Keratinocyte (primary cell): ENCODE results near the gene EMP2. TPM values are rescaled to one million over a fixed set of nuclear protein-coding genes. Genes with fewer than 3 reads are reported as not detected.

Experiments
- DNase-seq: peaks from one replicate; pipeline ENCODE4 v3.0.0-alpha.2; 2011; ENCODE audit warnings: low read depth, missing footprints, low spot score
- FAIRE-seq: peaks from 2 replicates; lab custom pipeline; 2011; peaks lifted over from hg19 to GRCh38; lab: Jason Lieb, UNC
- H2AFZ ChIP-seq: 2 replicates; pipeline ENCODE4 v1.6.0; 2012; ENCODE audit warnings: low read length, control low read depth, inconsistent platforms; ENCODE audit not compliant: control insufficient read depth
- H3K27ac ChIP-seq: 2 replicates; pipeline ENCODE4 v1.5.1; 2011; ENCODE audit warnings: low read length; ENCODE audit not compliant: control insufficient read depth, insufficient read depth
- H3K27me3 ChIP-seq: 3 replicates; pipeline ENCODE4 v1.6.0; 2011; ENCODE audit warnings: low read length; ENCODE audit not compliant: control insufficient read depth, insufficient read depth; ENCODE audit errors: extremely low read depth
- H3K36me3 ChIP-seq, 2 experiments: 2 replicates in 1 of 2; 3 replicates in 1 of 2; pipeline ENCODE4 v1.5.1; 2011; ENCODE audit warnings: low read length in 2 of 2, mild to moderate bottlenecking in 1 of 2; ENCODE audit not compliant: control insufficient read depth in 2 of 2, insufficient read depth in 2 of 2; ENCODE audit errors: extremely low read depth in 1 of 2
- H3K4me1 ChIP-seq: 3 replicates; pipeline ENCODE4 v1.5.1; 2011; ENCODE audit warnings: low read length; ENCODE audit not compliant: control insufficient read depth, insufficient read depth; ENCODE audit errors: extremely low read depth
- H3K4me2 ChIP-seq: 3 replicates; pipeline ENCODE4 v1.6.0; 2011; ENCODE audit warnings: low read depth, low read length; ENCODE audit not compliant: control insufficient read depth, insufficient read depth; ENCODE audit errors: extremely low read depth
- H3K4me3 ChIP-seq, 3 experiments: fragments of 200-600 bp in 1 of 3; sonication (generic) in 1 of 3; 2 replicates in 2 of 3; 3 replicates in 1 of 3; pipeline ENCODE4 v1.5.1; 2011 to 2016; ENCODE audit warnings: low read length in 3 of 3, mild to moderate bottlenecking in 3 of 3, control low read depth in 2 of 3, inconsistent platforms in 1 of 3, low read depth in 1 of 3, mixed read lengths in 1 of 3, mixed run types in 1 of 3, moderate library complexity in 1 of 3; ENCODE audit not compliant: control insufficient read depth in 2 of 3, insufficient read depth in 2 of 3; ENCODE audit errors: extremely low read depth in 1 of 3
- H3K79me2 ChIP-seq: 2 replicates; pipeline ENCODE4 v1.6.0; 2012; ENCODE audit warnings: low read length; ENCODE audit not compliant: control insufficient read depth, insufficient read depth
- H3K9ac ChIP-seq: 3 replicates; pipeline ENCODE4 v1.6.0; 2011; ENCODE audit warnings: low read length; ENCODE audit not compliant: control insufficient read depth, insufficient read depth; ENCODE audit errors: extremely low read depth
- H3K9me1 ChIP-seq: 3 replicates; pipeline ENCODE4 v1.6.0; 2011; ENCODE audit warnings: low read length; ENCODE audit not compliant: control insufficient read depth, insufficient read depth; ENCODE audit errors: extremely low read depth
- H3K9me3 ChIP-seq: 2 replicates; pipeline ENCODE4 v1.5.1; 2012; ENCODE audit warnings: low read depth, low read length; ENCODE audit not compliant: control insufficient read depth
- H4K20me1 ChIP-seq: 3 replicates; pipeline ENCODE4 v1.6.0; 2011; ENCODE audit warnings: low read length; ENCODE audit not compliant: control insufficient read depth, insufficient read depth; ENCODE audit errors: extremely low read depth
- EZH2 ChIP-seq: IDR thresholded peaks from one replicate; pipeline ENCODE4 v1.6.1; 2012; ENCODE audit warnings: inconsistent platforms, mild to moderate bottlenecking, low read length, moderate library complexity
- dilution Hi-C: fragments of 300-500 bp; cut with MboI; formaldehyde crosslinking; loops from one replicate; pipeline ENCODE4 v1.7.0; 2020; ENCODE audit warnings: low sequenced_read_pairs; ENCODE audit not compliant: extremely low pct_ligation_motif_present
- polyA plus RNA-seq, 5 experiments: library from polyadenylated mRNA; depleted of rRNA in 3 of 5; stranded (reverse) in 3 of 5; stranded (forward) in 1 of 5; unstranded in 1 of 5; fragments of >200 nt; gene quantifications; 1 replicate in 1 of 5; 2 replicates in 3 of 5; 3 replicates in 1 of 5; pipeline versions ENCODE4 v1.2.1 to v1.2.3, GENCODE V29; 2011 to 2012; ENCODE audit warnings: missing spikeins in 2 of 5, low read depth in 1 of 5, low replicate concordance in 1 of 5
- TF ChIP-seq, protein P1 (sequence below), 3 experiments: IDR thresholded peaks in 1 of 3; conservative IDR thresholded peaks in 1 of 3; optimal IDR thresholded peaks in 1 of 3; 2 replicates in 2 of 3; 3 replicates in 1 of 3; pipeline versions ENCODE3 to v1.5.1; 2011; ENCODE audit warnings: low read length in 3 of 3, mild to moderate bottlenecking in 3 of 3, moderate library complexity in 2 of 3, control low read depth in 1 of 3, inconsistent platforms in 1 of 3; ENCODE audit not compliant: insufficient read depth in 2 of 3; ENCODE audit errors: extremely low read depth in 1 of 3

The EMP2 gene
- polyA plus RNA-seq, 1 donor (not counting 4 experiments of a cell fraction or from before 2014, with no cell fraction given): 19.1 TPM

DNA sequence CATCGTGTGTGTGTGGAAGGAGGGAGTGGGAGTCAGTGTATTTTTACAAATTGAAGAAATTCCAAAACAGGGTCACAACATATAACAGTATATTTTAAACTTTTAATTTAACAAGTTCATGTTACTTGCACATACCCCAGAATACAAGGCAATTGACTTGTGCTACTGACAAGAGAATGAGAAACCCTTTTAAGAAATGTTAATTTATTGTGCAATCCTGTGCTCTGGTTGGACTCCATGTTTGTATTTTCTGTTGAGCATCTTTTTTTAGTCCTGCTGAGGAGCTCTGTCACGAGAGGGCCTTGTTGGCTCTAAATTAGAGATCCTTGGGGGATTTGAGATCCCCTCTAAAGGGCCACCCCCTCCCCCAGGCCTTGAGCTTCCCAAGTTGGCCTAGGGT lies 1.1 kb upstream of the EMP2 start:
- H3K9me3 ChIP-seq: no peaks in the 10 kb centered on the region
- H3K4me3 ChIP-seq: no peak overlapping the region
- peaks cover 24% of the 10 kb centered on the region for H3K4me1 ChIP-seq
- H2AFZ ChIP-seq: no peak overlapping the region
- no peak overlapping the region for H3K27ac ChIP-seq
- no peak for TF ChIP-seq EZH2
- TF ChIP-seq, protein P1, sequence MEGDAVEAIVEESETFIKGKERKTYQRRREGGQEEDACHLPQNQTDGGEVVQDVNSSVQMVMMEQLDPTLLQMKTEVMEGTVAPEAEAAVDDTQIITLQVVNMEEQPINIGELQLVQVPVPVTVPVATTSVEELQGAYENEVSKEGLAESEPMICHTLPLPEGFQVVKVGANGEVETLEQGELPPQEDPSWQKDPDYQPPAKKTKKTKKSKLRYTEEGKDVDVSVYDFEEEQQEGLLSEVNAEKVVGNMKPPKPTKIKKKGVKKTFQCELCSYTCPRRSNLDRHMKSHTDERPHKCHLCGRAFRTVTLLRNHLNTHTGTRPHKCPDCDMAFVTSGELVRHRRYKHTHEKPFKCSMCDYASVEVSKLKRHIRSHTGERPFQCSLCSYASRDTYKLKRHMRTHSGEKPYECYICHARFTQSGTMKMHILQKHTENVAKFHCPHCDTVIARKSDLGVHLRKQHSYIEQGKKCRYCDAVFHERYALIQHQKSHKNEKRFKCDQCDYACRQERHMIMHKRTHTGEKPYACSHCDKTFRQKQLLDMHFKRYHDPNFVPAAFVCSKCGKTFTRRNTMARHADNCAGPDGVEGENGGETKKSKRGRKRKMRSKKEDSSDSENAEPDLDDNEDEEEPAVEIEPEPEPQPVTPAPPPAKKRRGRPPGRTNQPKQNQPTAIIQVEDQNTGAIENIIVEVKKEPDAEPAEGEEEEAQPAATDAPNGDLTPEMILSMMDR (optimal IDR thresholded peaks at IDR 0.05 in 1 of 3, IDR thresholded peaks at IDR 0.05 in 1 of 3, conservative IDR thresholded peaks at IDR 0.05 in 1 of 3; ENCODE audit: extremely low read depth in 1 of 3, insufficient read depth in 2 of 3, low read length in 3 of 3): no peak
- no peaks in the 10 kb centered on the region for H3K27me3 ChIP-seq
- H3K4me2 ChIP-seq: no peak overlapping the region
- peaks cover 5% of the 10 kb centered on the region for H3K9me1 ChIP-seq
- H3K36me3 ChIP-seq: no peaks in the 10 kb centered on the region
- H3K79me2 ChIP-seq: peaks cover 22% of the 10 kb centered on the region
- no peaks in the 10 kb centered on the region for H4K20me1 ChIP-seq
- FAIRE-seq (no peak), DNase-seq (no peak)
- dilution Hi-C loops: no loop called here
- H3K9ac ChIP-seq: no peak overlapping the region

DNA sequence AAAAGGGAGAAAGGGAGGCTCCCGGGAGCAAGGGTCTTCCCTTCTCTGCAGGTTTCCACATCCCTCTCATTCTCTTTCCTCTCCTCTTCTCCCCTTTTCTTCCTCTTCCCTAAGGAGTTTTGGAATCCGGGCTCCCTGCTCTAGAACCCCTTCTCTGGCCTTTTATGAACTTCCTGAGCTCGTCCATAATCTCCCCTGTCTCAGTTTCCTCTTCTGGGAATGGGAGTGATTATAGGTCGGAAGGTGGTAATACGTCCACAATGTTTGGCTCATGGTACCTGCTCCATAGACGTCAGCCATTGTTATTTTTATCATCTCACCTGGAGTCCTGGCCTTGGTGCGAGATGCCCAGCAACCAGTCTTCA lies 467 bp upstream of the EMP2 start:
- no peaks in the 10 kb centered on the region for H3K9me3 ChIP-seq
- peak overlapping the region; percentile 89 for H2AFZ ChIP-seq
- dilution Hi-C loops: no loop called here
- no peaks in the 10 kb centered on the region for H3K27me3 ChIP-seq
- H3K9ac ChIP-seq: peak overlapping the region; percentile 82
- H3K4me3 ChIP-seq: peak overlapping the region; percentile 71 to 81 (median 79)
- H3K79me2 ChIP-seq: peaks cover 22% of the 10 kb centered on the region
- no peak for DNase-seq
- H3K9me1 ChIP-seq: peaks cover 5% of the 10 kb centered on the region
- TF ChIP-seq, protein P1 (optimal IDR thresholded peaks at IDR 0.05 in 1 of 3, IDR thresholded peaks at IDR 0.05 in 1 of 3, conservative IDR thresholded peaks at IDR 0.05 in 1 of 3; ENCODE audit: extremely low read depth in 1 of 3, insufficient read depth in 2 of 3, low read length in 3 of 3): no peak
- H3K27ac ChIP-seq: peak overlapping the region; percentile 69
- FAIRE-seq: no peak
- peaks cover 24% of the 10 kb centered on the region for H3K4me1 ChIP-seq
- peak overlapping the region; percentile 94 for H3K4me2 ChIP-seq
- no peaks in the 10 kb centered on the region for H4K20me1 ChIP-seq
- H3K36me3 ChIP-seq: no peaks in the 10 kb centered on the region
